ENCODE measurements around the gene ASCC3.

The ASCC3 gene

GRCh38 chr6:100466410-100467128 is 414.6 kb downstream of the ASCC3 start:
- H3K36me3 ChIP-seq (ENCODE audit: control insufficient read depth, insufficient read depth, low read length): no peaks in the 10 kb centered on the region
- no peak overlapping the region for H3K27ac ChIP-seq (ENCODE audit: low read depth, low read length, severe bottlenecking)
- no peak overlapping the region for H3K4me3 ChIP-seq (ENCODE audit: extremely low read depth, insufficient read depth, low read length, poor library complexity, severe bottlenecking)
- no peaks in the 10 kb centered on the region for H3K9me3 ChIP-seq (ENCODE audit: control insufficient read depth, low read length)
- no peaks in the 10 kb centered on the region for H3K4me1 ChIP-seq (ENCODE audit: control insufficient read depth, insufficient read depth, low read length, poor library complexity, severe bottlenecking)
- 2 to 4% methylated on average over 11 to 12 of the region's 21 CpGs for WGBS, 2 experiments (ENCODE audit: insufficient coverage in 2 of 2)

GRCh38 chr6:100465701-100466409 is 415.3 kb downstream of the ASCC3 start:
- no peak overlapping the region for H3K27ac ChIP-seq (ENCODE audit: low read depth, low read length, severe bottlenecking)
- H3K4me3 ChIP-seq (ENCODE audit: extremely low read depth, insufficient read depth, low read length, poor library complexity, severe bottlenecking): no peak overlapping the region
- WGBS, 2 experiments (ENCODE audit: insufficient coverage in 2 of 2): 2 to 4% methylated on average over 7 to 16 of the region's 20 CpGs
- H3K9me3 ChIP-seq (ENCODE audit: control insufficient read depth, low read length): no peaks in the 10 kb centered on the region
- no peaks in the 10 kb centered on the region for H3K36me3 ChIP-seq (ENCODE audit: control insufficient read depth, insufficient read depth, low read length)
- H3K4me1 ChIP-seq (ENCODE audit: control insufficient read depth, insufficient read depth, low read length, poor library complexity, severe bottlenecking): no peaks in the 10 kb centered on the region

DNA sequence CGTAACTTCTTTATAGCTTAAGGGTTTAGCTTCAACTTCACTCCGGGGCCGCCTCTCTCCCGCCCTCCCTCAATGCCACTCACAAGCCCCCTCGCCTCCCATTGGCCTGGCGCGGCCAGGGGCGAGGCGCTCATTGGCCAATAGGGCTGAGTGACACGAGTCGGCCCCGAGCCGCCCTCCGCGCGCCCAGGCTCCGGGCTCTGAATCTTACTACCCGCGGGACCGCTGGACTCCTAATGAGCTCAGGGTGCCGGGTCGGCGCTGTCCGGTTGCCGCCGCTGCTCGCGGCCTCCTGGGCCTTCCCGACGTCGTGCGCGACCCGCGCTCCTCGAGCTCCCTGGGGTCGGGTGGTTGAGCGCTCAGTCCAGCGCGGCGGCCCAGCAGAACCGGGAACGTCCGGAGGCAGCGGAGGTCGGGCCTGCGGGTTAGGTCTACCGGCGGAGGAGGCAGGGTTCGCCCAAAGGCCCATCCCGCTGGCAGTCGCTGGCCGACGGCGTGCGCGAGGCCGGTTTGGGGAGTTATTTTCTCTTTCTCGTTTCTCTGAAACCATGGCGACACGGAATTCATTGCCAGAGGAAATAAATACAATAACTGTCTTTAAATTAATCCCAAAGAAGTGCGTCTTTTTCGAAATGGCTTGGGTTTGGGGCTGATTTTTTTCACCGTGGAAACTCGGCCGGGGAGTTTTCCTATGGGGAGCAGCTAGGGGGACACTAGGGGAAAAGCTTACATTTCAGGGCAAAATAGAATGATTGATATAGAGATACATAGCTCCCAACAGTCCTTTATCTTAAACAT is 416.0 kb downstream of the ASCC3 start, which contains the start of gene SIM1:
Gene SIM1, minus strand, starts transcription at position 19 of the 798 bp plus-strand sequence. CDS start 1,453 bp downstream, outside the sequence.
- Histone ChIP-seq H3K27ac (ENCODE audit: low read depth, low read length, severe bottlenecking) (no peak within 1 kb of the TSS), H3K4me3 (ENCODE audit: extremely low read depth, insufficient read depth, low read length, poor library complexity, severe bottlenecking) (peak within 1 kb of the TSS; percentile 20), H3K9me3 (ENCODE audit: control insufficient read depth, low read length) (no peaks in the 10 kb centered on the region), H3K4me1 (ENCODE audit: control insufficient read depth, insufficient read depth, low read length, poor library complexity, severe bottlenecking) (no peaks in the 10 kb centered on the region), H3K36me3 (ENCODE audit: control insufficient read depth, insufficient read depth, low read length) (no peaks in the 10 kb centered on the region)
- WGBS, 2 experiments (ENCODE audit: insufficient coverage in 2 of 2): 0% methylated on average over 40 to 55 of the region's 66 CpGs

- Histone ChIP-seq H3K4me3 (ENCODE audit: extremely low read depth, insufficient read depth, low read length, poor library complexity, severe bottlenecking) (peak overlapping the region; percentile 20), H3K36me3 (ENCODE audit: control insufficient read depth, insufficient read depth, low read length) (no peaks in the 10 kb centered on the region), H3K4me1 (ENCODE audit: control insufficient read depth, insufficient read depth, low read length, poor library complexity, severe bottlenecking) (no peaks in the 10 kb centered on the region), H3K9me3 (ENCODE audit: control insufficient read depth, low read length) (no peaks in the 10 kb centered on the region), H3K27ac (ENCODE audit: low read depth, low read length, severe bottlenecking) (no peak overlapping the region)
- 0 to 1% methylated on average over 18 to 38 of the region's 46 CpGs for WGBS, 2 experiments (ENCODE audit: insufficient coverage in 2 of 2)
These were observed 416.8 kb downstream of the ASCC3 start for GRCh38 chr6:100464162-100464851.

GRCh38 chr6:100463630-100464161 is 417.4 kb downstream of the ASCC3 start:
- no peak overlapping the region for H3K27ac ChIP-seq (ENCODE audit: low read depth, low read length, severe bottlenecking)

DNA sequence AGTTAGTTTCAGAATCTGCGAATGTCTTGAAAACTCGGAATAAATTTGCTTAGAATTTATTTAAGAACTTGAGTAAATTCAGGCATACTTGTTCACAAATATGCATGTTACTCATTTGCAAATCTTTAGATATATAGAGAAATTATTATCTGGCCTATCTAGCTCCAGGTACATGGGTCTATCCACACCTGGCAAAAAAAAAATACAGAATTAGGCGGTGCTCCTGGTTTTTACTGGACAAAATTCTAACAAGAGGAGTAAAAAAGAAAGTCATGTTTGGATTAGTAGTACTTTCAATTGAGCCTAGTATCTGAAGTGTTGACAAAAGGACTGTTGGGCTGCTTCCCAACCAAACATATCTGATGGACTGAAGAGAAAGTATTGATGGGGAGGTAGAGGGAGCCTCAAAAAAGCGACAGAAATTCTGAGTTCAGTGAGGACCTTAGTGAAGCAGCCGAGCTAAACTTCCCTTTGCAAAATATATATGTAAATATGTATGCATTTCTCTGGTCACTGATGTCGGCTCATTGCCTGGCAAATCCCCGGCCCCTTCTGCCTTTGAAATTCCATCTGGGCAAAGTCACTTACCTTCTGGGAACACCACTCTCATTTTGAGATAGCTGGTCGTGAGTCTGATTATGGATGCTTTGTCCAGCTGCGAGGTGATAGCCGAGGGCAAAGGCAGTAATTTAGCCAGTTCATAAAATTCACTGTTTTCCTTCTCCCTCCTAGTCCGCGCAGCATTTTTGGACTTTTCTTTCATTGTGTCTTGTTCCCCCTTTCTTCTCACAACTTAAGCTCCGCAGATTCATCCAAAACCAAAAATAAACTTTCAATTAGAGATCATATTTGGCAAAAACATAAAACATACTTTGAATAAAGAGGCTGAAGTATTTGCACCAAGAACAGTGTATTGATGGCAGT is 418.2 kb downstream of the ASCC3 start:
- WGBS, 2 experiments (ENCODE audit: insufficient coverage in 2 of 2): 8 to 9% methylated on average over 5 to 7 of the region's 13 CpGs
- no peaks in the 10 kb centered on the region for H3K36me3 ChIP-seq (ENCODE audit: control insufficient read depth, insufficient read depth, low read length)
- no peak overlapping the region for H3K27ac ChIP-seq (ENCODE audit: low read depth, low read length, severe bottlenecking)

More at GRCh38 chr6:100463630-100464161, 417.4 kb downstream of the ASCC3 start:
- Histone ChIP-seq H3K9me3 (ENCODE audit: control insufficient read depth, low read length) (no peaks in the 10 kb centered on the region), H3K36me3 (ENCODE audit: control insufficient read depth, insufficient read depth, low read length) (no peaks in the 10 kb centered on the region), H3K4me3 (ENCODE audit: extremely low read depth, insufficient read depth, low read length, poor library complexity, severe bottlenecking) (no peak overlapping the region), H3K4me1 (ENCODE audit: control insufficient read depth, insufficient read depth, low read length, poor library complexity, severe bottlenecking) (no peaks in the 10 kb centered on the region)
- 1 to 2% methylated on average over 15 to 18 of the region's 24 CpGs for WGBS, 2 experiments (ENCODE audit: insufficient coverage in 2 of 2)

GRCh38 chr6:100461917-100462705 is 419.0 kb downstream of the ASCC3 start:
- 0% methylated on average over 2 of the region's 3 CpGs; no CpG with 5 or more reads in 1 of the 2 experiments for WGBS, 2 experiments (ENCODE audit: insufficient coverage in 2 of 2)
- no peaks in the 10 kb centered on the region for H3K4me1 ChIP-seq (ENCODE audit: control insufficient read depth, insufficient read depth, low read length, poor library complexity, severe bottlenecking)
- H3K27ac ChIP-seq (ENCODE audit: low read depth, low read length, severe bottlenecking): no peak overlapping the region
- no peaks in the 10 kb centered on the region for H3K9me3 ChIP-seq (ENCODE audit: control insufficient read depth, low read length)
- no peak overlapping the region for H3K4me3 ChIP-seq (ENCODE audit: extremely low read depth, insufficient read depth, low read length, poor library complexity, severe bottlenecking)
- H3K36me3 ChIP-seq (ENCODE audit: control insufficient read depth, insufficient read depth, low read length): no peaks in the 10 kb centered on the region

More for the DNA sequence above, 418.2 kb downstream of the ASCC3 start:
- no peaks in the 10 kb centered on the region for H3K9me3 ChIP-seq (ENCODE audit: control insufficient read depth, low read length)
- H3K4me3 ChIP-seq (ENCODE audit: extremely low read depth, insufficient read depth, low read length, poor library complexity, severe bottlenecking): no peak overlapping the region
- no peaks in the 10 kb centered on the region for H3K4me1 ChIP-seq (ENCODE audit: control insufficient read depth, insufficient read depth, low read length, poor library complexity, severe bottlenecking)

DNA sequence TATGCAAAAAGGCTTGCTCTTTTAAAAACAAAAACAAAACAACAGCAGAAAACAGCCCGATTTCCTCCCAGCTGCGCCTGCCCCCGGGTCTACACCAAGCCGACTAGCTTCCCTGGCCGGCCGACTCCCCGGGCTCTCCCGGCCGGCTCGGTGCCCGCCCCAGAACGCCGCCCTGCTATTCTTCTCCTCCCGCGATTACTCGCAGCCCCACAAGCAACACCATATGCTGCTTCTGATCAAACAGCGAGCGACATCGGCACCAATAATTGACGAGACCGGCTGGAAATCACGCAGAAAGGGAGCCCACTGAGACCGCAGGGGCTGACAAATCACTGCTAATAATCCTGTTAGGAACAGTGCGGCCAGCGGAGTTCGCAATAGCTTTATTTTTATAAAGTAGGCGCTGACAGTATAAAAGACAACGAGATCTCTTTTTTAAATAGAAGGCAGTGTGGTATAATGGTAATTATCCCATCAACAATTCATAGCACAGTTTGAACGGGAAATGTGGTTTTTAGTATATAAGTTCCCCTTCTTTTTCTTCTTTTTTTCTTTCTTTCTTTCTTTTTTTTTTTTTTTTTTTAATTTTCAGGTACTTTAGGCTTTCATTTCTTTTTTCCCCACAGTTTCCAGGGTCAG is 419.7 kb downstream of the ASCC3 start:
- Histone ChIP-seq H3K4me1 (ENCODE audit: control insufficient read depth, insufficient read depth, low read length, poor library complexity, severe bottlenecking) (no peaks in the 10 kb centered on the region), H3K27ac (ENCODE audit: low read depth, low read length, severe bottlenecking) (no peak overlapping the region)
- 0 to 1% methylated on average over 14 to 22 of the region's 29 CpGs for WGBS, 2 experiments (ENCODE audit: insufficient coverage in 2 of 2)

More for the DNA sequence above, 419.7 kb downstream of the ASCC3 start:
- Histone ChIP-seq H3K9me3 (ENCODE audit: control insufficient read depth, low read length) (no peaks in the 10 kb centered on the region), H3K36me3 (ENCODE audit: control insufficient read depth, insufficient read depth, low read length) (no peaks in the 10 kb centered on the region), H3K4me3 (ENCODE audit: extremely low read depth, insufficient read depth, low read length, poor library complexity, severe bottlenecking) (no peak overlapping the region)

Data from mesodermal cell (in vitro differentiated cells).